GM18868 (cell line): ENCODE data around the gene SIT1.

Experiments
- ATAC-seq: cut with Tn5 transposase; IDR thresholded peaks from one replicate; pipeline ENCODE4 v1.9.1; 2021; ENCODE audit warnings: mild to moderate bottlenecking, moderate library complexity; ENCODE audit not compliant: unreplicated experiment

The SIT1 gene

DNA sequence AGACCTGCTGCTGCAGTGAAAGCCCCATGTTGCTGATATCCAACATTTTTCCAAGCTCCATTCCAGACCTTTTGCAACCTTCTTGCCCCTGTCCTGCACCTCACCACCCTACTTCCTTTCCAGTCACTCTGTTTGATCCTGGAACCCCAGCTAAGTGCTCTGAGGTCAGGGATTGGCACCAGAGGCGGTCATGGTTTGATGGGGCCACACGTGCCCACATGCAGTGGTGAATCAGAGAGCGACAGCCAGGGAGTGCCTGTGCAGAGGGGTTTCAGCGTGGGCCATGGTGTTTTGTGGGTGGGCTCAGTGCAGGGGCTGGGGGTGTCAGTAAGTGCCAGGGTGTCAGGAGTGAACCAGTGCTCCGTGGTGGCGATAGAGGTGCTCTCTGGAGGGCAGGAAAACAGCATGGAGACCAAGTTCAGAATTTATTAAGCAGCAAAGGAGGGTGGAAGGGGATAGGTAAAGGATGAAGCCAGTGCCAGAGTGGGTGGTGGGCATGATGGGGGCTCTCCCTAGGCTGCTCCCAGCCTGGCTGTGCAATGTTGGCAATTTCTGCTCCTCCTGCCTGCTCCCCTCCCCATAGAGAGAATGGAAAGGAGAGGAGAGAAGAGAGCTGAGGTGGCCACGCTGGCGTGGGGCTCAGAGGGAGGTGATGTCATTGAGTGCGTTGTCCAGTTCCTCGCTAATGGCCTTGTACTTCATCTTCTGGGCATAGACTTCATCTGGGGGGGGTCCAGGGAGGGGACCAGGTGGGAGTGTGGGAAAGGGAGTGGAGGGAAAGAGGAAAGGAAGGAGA is 32.0 kb upstream of the SIT1 start:
- ATAC-seq, result no peak

DNA sequence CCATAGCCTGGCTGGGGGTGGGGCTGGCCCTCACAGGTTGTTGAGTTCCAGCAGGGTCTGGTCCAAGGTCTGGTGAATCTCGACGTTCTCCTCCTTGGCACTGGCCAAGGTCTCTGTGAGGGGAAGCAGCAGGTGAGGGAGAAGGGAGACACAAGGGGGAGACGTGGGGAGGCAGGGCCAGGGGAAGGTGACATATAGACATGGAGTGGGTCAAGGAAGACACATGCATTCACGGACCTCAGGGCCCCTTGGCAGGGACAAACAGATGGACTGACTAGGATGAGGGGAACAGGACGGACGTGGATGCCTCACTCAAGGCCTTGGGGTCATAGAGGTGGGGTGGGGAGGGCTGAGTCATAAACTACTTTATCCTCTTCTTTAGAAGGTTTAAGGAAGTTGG is 31.3 kb upstream of the SIT1 start:
- no peak for ATAC-seq

- ATAC-seq, result no peak
Observed at GRCh38 chr9:35681341-35682002, 30.7 kb upstream of the SIT1 start.

DNA sequence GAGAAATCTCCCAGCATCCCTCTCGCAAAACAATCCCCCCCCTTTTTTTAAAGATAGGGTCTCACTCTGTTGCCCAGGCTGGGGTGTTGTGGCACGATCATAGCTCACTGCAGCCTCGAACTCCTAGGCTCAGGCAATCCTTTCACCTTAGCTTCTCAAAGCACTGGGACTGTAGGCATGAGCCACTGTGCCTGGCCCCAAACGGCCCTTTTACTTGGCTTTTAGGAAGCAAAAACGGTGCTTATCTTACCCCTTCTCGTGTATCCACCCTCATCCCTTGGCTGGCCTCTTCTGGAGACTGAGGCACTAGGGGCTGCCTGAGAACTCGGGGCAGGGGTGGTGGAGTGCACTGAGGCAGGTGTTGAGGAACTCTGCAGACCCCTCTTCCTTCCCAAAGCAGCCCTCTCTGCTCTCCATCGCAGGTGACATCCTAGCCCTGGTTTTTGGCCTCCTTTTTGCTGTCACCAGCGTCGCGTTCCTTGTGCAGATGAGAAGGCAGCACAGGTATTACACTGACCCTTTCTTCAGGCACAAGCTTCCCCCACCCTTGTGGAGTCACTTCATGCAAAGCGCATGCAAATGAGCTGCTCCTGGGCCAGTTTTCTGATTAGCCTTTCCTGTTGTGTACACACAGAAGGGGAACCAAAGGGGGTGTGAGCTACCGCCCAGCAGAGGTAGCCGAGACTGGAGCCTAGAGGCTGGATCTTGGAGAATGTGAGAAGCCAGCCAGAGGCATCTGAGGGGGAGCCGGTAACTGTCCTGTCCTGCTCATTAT is 29.8 kb upstream of the SIT1 start:
- no peak for ATAC-seq

GRCh38 chr9:35679766-35680330 is 29.1 kb upstream of the SIT1 start:
- ATAC-seq, result no peak

GRCh38 chr9:35679091-35679490 is 28.4 kb upstream of the SIT1 start:
- no peak for ATAC-seq

DNA sequence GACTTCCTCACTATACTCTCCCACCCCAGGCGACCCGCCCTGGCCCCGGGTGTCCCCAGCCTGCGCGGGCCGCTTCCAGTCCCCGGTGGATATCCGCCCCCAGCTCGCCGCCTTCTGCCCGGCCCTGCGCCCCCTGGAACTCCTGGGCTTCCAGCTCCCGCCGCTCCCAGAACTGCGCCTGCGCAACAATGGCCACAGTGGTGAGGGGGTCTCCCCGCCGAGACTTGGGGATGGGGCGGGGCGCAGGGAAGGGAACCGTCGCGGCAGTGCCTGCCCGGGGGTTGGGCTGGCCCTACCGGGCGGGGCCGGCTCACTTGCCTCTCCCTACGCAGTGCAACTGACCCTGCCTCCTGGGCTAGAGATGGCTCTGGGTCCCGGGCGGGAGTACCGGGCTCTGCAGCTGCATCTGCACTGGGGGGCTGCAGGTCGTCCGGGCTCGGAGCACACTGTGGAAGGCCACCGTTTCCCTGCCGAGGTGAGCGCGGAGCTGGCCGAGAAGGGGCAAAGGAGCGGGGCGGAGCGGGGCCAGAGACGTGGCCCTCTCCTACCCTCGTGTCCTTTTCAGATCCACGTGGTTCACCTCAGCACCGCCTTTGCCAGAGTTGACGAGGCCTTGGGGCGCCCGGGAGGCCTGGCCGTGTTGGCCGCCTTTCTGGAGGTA is 25.1 kb upstream of the SIT1 start:
- ATAC-seq, result peak; percentile 62

DNA sequence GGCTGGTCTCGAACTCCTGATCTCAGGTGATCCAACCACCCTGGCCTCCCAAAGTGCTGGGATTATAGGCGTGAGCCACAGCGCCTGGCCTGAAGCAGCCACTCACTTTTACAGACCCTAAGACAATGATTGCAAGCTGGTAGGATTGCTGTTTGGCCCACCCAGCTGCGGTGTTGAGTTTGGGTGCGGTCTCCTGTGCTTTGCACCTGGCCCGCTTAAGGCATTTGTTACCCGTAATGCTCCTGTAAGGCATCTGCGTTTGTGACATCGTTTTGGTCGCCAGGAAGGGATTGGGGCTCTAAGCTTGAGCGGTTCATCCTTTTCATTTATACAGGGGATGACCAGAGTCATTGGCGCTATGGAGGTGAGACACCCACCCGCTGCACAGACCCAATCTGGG is 24.5 kb upstream of the SIT1 start:
- ATAC-seq, result no peak

- no peak for ATAC-seq
Observed at GRCh38 chr9:35674025-35674361, 23.3 kb upstream of the SIT1 start.

DNA sequence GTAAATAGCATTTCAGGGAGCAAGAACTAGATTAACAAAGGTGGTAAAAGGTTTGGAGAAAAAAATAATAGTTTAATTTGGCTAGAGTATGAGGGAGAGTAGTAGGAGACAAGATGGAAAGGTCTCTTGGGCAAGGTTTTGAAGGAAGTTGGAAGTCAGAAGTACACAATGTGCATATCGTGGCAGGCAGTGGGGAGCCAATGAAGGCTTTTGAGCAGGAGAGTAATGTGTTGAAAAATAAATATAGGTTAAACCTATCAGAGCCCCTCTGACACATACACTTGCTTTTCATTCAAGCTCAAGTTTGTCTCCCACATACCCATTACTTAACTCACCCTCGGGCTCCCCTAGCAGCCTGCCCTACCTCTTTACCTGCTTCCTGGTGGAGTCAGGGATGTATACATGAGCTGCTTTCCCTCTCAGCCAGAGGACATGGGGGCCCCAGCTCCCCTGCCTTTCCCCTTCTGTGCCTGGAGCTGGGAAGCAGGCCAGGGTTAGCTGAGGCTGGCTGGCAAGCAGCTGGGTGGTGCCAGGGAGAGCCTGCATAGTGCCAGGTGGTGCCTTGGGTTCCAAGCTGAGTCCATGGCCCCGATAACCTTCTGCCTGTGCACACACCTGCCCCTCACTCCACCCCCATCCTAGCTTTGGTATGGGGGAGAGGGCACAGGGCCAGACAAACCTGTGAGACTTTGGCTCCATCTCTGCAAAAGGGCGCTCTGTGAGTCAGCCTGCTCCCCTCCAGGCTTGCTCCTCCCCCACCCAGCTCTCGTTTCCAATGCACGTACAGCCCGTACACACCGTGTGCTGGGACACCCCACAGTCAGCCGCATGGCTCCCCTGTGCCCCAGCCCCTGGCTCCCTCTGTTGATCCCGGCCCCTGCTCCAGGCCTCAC is 22.6 kb upstream of the SIT1 start, which contains the start of gene CA9:
Gene CA9, plus strand, starts transcription at position 797 of the 893 bp plus-strand sequence. Its CDS starts 32 bp downstream, at position 829.
- ATAC-seq, result no peak

DNA sequence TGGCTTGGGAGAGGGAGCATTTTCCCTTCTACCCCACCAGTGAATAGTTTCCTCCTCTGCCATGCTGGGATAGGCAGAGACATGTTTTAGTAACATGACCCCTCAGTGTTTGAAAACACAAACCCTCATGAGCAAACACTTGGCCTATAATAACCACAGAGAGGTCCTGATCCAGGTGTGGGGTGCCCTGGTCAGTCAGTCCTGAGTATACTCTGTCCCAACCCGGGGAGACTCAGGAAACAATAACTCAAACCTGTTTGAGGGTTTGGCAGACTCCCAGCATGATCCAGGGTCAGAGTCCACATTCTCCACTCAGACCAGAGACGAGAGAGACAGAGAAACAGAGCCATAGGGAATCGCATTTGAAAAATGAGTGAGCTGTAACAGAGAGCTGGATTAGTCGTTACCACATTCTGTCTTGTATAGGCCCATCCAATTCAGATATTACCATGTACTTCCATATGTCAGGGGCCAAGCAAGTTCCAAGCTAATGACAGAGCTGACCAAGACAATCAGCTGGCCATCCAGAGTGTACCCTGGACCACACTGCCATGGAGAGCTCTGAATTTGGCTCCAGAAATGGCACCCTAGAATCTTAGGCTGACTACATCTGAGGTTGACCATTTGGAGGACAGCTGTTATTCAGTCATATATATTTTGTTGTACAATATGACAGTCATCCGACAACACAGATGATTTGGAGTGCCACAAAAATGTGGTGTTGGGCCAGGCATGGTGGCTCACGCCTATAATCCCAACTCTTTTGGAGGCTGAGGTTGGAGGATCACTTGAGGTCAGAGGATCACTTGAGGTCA is 18.8 kb upstream of the SIT1 start:
- no peak for ATAC-seq

- ATAC-seq, result no peak
Observed at GRCh38 chr9:35667939-35668338, 17.2 kb upstream of the SIT1 start.

DNA sequence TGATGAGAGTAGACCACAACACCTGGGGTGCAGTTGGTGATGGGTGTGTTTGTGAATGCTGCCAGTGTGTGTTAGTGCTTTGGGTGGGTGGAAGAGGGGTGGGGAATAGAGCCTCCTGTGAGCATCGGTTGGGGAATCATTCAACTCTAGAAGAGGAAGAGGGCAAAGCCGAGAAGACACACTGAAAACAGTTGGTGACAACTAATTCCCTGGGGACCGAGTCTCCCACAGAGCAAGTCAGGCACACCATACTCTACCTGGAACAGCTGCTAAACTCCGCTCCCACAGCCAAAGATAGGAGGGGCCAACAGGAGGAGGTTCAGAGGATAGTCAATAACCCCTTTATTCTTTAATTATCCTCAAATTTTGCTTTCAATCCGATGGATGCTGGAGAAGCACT is 15.8 kb upstream of the SIT1 start:
- no peak for ATAC-seq

- no peak for ATAC-seq
Observed at GRCh38 chr9:35666045-35666444, 15.3 kb upstream of the SIT1 start.

DNA sequence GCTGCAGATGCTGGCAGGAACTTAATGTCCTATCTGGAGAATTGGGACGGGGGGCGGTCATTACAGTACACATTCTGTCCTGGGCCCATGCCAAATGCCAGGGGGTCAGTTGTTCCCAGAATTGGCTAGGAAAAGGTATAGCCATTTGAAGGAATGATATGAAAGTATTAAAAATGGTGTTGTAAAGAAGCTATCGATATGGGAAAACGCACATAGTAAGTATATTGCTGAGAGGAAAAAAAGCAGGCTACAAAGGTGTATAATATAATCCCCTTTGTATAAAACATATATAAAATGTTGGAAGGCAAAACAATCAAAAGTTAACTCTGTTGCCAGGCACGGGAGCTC is 14.7 kb upstream of the SIT1 start:
- no peak for ATAC-seq

DNA sequence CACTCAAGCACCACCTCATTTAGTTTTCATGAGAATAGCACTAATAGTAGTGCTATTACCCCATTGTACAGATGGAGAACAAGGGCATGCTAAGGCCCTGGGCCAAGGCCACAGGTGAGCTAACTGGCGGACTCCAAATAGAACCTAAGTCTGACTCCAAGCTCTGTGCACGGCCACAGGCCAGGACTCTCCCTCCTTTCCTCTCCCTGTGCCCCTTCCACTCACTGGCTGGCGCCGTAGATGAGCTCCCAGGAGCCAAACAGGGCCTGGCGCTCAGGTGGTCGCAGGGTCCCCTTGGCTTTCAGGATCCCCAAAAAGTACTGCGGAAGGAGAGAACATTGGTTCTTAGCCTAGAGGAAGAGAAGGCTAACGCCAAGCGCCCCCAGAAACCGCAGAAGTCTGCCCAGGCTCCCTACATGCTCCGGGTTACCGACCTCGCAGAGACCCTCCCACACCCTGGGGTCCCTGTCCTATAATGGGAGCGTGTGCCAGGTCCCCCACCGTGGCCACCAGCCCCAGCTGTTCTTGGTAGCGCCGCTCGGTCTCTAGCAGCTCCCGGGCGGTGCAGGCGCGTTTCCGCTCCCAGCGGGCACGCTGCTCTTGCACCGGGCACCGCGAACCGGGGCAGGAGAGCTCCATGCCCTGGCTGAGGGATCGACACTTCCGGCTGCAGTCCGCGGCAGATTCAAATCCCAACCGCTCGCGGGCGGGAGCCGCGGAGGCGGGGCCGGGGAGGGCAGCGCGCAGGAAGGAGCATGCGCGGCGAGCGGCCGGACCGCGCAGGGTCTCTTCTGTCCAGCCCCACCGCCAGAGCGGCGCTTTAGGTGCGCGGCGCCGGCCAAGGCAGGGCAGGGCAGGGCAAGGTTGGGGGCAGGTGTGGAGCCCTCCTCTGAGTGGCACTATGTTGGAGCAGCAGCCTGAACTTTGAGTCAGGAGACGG is 14.1 kb upstream of the SIT1 start, which contains the start of gene ARHGEF39:
Gene ARHGEF39, minus strand, starts transcription at position 665 of the 940 bp plus-strand sequence. Its CDS starts 26 bp downstream, at position 639.
- ATAC-seq, result peak; percentile 68

DNA sequence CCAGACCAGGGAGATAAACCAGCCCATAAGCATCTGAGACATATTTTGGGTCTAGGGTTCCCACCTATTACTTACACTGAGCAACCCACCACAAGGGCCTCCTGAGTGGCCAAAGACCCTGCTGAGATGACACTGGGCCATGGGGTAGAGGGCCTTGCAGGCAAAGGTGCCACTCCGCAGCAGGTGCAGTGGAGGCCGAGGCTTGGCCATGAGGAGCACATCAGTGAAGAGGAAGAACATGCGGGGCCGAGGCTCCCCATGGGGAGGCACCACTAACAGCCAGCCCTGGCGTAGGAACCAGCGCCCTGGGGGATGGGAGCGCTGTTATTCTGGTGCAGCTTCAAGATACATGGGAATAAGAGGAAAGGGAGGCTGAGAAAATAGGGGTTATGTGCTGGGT is 11.7 kb upstream of the SIT1 start:
- ATAC-seq, result no peak

DNA sequence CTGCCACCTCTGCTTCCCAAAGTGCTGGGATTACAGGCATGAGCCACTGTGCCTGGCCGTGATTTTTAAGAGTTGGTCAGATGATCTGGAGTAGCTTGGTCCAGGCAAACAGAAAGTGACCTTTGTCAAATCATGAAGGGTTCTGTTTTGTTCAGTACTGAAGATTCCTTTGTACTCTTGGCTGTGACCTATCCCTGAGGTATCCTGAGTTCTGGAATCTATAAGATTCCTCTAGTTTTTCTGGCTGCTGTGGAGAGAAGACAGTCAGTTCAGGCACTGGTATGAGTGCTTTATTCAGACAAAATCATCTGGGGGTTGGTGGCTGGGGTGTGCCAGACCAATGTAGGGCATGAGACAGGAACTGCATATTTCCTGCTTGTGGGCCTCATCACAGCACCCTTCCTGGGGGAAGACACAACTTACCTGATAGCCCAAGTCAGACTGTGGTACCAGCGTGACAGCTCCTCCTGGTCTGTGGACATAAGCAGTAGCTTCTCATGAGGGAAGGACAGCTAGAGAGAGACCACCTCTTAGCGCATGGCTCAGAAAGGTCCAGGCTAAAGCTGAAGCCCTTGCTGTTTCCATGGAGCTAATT is 11.1 kb upstream of the SIT1 start:
- ATAC-seq, result no peak
